ENCODE results near the gene RNF103.

Gene RNF103

DNA sequence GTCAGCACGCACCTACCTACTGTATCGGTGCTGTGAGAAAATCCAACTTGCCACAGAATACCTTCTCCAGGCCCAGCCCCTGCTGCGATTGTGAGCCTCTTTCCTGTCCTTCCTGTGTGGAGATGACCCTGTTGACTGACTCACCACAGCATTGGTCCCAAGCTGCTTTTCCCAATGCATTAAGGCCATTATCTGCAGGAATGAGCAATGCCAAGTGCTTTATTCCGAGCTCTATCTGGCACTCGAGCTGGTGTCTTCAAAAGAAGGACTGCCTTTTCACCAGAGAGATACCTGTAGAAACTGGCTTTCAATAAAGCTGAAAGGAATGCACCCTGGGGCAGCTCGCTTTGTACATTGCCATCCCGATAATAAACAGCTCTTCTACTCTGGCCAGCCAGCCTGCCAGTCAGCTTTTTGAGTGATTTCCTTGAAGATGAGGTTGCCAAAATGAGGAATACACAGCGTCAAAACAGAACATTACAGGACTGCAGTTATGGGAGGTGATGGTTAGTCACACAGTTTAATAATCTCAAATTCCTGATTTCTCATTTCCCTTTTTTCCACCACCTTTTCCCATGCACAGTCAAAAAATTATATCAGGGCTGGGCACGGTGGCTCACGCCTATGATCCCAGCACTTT lies 8.3 kb upstream of the RNF103 start:
- Histone ChIP-seq H3K9ac (ENCODE audit: low read length) (no peak overlapping the region), H3K27ac (ENCODE audit: low read length) (no peak overlapping the region), H3K4me1 (ENCODE audit: low read length) (peaks cover 10% of the 10 kb centered on the region)

DNA sequence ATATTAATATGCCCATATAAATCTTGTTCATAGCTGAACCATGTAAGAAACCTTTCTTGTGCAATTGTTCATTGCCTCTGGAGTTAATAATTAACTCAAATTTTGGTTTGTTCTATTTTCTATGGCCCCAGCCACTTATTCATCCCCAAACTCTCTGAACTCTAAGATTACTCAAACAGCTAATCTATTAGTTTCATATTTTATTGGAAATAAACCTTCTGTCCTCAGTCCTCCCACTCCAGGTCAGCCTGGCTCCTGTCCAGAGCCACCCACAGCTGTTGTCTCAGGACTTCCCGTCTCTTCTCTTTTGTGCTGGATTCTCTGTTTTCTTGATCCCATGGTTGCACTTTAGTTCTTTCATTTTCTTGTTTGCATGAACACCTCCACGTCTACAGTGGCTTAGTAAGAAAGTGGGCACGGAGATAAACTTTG lies 4.4 kb upstream of the RNF103 start:
- peaks cover 14% of the 10 kb centered on the region for H3K4me1 ChIP-seq (ENCODE audit: low read length)
- H2AFZ ChIP-seq (ENCODE audit: low read depth, low read length): no peak overlapping the region
- no peaks in the 10 kb centered on the region; the same call in 1 of the 2 replicates for H3K79me2 ChIP-seq (ENCODE audit: low read length)
- TF ChIP-seq EZH2phosphoT487 (IDR thresholded peaks at IDR 0.05; ENCODE audit: low read depth): no peak
- TF ChIP-seq, protein P1, sequence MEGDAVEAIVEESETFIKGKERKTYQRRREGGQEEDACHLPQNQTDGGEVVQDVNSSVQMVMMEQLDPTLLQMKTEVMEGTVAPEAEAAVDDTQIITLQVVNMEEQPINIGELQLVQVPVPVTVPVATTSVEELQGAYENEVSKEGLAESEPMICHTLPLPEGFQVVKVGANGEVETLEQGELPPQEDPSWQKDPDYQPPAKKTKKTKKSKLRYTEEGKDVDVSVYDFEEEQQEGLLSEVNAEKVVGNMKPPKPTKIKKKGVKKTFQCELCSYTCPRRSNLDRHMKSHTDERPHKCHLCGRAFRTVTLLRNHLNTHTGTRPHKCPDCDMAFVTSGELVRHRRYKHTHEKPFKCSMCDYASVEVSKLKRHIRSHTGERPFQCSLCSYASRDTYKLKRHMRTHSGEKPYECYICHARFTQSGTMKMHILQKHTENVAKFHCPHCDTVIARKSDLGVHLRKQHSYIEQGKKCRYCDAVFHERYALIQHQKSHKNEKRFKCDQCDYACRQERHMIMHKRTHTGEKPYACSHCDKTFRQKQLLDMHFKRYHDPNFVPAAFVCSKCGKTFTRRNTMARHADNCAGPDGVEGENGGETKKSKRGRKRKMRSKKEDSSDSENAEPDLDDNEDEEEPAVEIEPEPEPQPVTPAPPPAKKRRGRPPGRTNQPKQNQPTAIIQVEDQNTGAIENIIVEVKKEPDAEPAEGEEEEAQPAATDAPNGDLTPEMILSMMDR (IDR thresholded peaks at IDR 0.05; ENCODE audit: low read depth, low read length): no peak
- no peak overlapping the region for H3K27ac ChIP-seq (ENCODE audit: low read length)
- no peaks in the 10 kb centered on the region for H3K36me3 ChIP-seq (replicated peaks; ENCODE audit: low read depth, low read length)
- no peaks in the 10 kb centered on the region for H4K20me1 ChIP-seq (ENCODE audit: insufficient read depth, low read length)
- H3K4me2 ChIP-seq (ENCODE audit: low read length): peak overlapping the region; percentile 32
- H3K27me3 ChIP-seq (ENCODE audit: low read depth, low read length): peaks cover 6% of the 10 kb centered on the region; the same call in 1 of the 2 replicates
- H3K4me3 ChIP-seq (ENCODE audit: low read length): no peak overlapping the region
- no peak overlapping the region for H3K9ac ChIP-seq (ENCODE audit: low read length)
- no peaks in the 10 kb centered on the region for H3K9me3 ChIP-seq (ENCODE audit: insufficient read depth, low read length)

More for the DNA sequence above, 8.3 kb upstream of the RNF103 start:
- H4K20me1 ChIP-seq (ENCODE audit: insufficient read depth, low read length): no peaks in the 10 kb centered on the region
- no peak for TF ChIP-seq EZH2phosphoT487 (IDR thresholded peaks at IDR 0.05; ENCODE audit: low read depth)
- TF ChIP-seq, protein P1 (IDR thresholded peaks at IDR 0.05; ENCODE audit: low read depth, low read length): no peak
- H3K36me3 ChIP-seq (replicated peaks; ENCODE audit: low read depth, low read length): no peaks in the 10 kb centered on the region
- H3K4me2 ChIP-seq (ENCODE audit: low read length): no peak overlapping the region
- H3K27me3 ChIP-seq (ENCODE audit: low read depth, low read length): peaks cover 6% of the 10 kb centered on the region; the same call in 1 of the 2 replicates
- H2AFZ ChIP-seq (ENCODE audit: low read depth, low read length): no peak overlapping the region
- no peaks in the 10 kb centered on the region for H3K9me3 ChIP-seq (ENCODE audit: insufficient read depth, low read length)
- no peaks in the 10 kb centered on the region for H3K79me2 ChIP-seq (ENCODE audit: low read length)
- H3K4me3 ChIP-seq (ENCODE audit: low read length): no peak overlapping the region

DNA sequence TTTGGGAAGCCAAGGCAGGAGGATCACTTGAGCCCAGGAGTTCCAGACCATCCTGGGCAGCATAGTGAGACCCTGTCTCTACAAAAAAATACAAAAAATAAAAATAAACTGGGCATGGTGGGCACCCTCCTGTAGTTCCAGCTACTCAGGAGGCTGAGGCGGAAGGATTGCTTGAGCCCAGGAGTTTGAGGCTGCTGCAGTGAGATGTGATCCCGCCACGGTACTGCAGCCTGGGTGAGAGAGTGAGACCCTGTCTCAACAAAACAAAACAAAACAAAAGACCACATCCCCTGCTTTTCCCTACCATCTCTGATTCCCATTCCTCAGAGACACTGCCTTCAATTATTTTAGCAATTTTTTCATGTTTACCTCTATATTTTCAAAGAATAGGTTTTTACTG lies 3.9 kb upstream of the RNF103 start:
- H3K4me2 ChIP-seq (ENCODE audit: low read length): no peak overlapping the region
- H3K4me3 ChIP-seq (ENCODE audit: low read length): no peak overlapping the region
- peaks cover 4% of the 10 kb centered on the region for H3K79me2 ChIP-seq (ENCODE audit: low read length)

DNA sequence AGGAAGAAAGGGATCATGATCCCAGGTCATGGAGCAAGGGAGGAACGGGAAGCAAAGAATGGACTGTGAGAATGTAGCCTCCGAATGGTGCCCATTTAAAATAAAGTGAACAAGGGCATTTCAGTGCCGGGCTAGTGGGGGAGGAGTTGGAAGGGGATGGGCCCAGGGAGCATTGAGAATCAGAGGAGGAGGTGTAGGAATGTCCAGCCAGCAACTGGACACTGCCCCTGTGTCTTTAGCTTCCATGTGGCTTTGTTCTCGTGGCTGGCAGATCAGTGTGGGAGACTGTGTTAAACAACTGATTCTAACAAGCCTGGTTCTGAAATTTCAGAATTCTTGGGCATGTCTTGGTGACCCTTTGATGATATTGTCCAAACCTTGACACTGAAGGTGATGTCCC lies 1.4 kb upstream of the RNF103 start:
- no peak overlapping the region for H3K4me2 ChIP-seq (ENCODE audit: low read length)
- peaks cover 24% of the 10 kb centered on the region for H3K4me1 ChIP-seq (ENCODE audit: low read length)
- no peak for TF ChIP-seq EZH2phosphoT487 (IDR thresholded peaks at IDR 0.05; ENCODE audit: low read depth)
- TF ChIP-seq, protein P1 (IDR thresholded peaks at IDR 0.05; ENCODE audit: low read depth, low read length): no peak
- H2AFZ ChIP-seq (ENCODE audit: low read depth, low read length): no peak overlapping the region
- H3K27me3 ChIP-seq (ENCODE audit: low read depth, low read length): peaks cover 6% of the 10 kb centered on the region; the same call in 1 of the 2 replicates
- no peaks in the 10 kb centered on the region for H3K36me3 ChIP-seq (replicated peaks; ENCODE audit: low read depth, low read length)
- no peaks in the 10 kb centered on the region for H3K9me3 ChIP-seq (ENCODE audit: insufficient read depth, low read length)
- no peak overlapping the region for H3K9ac ChIP-seq (ENCODE audit: low read length)
- H3K4me3 ChIP-seq (ENCODE audit: low read length): no peak overlapping the region
- H3K79me2 ChIP-seq (ENCODE audit: low read length): peaks cover 24% of the 10 kb centered on the region
- peaks cover 8% of the 10 kb centered on the region; the same call in 1 of the 2 replicates for H4K20me1 ChIP-seq (ENCODE audit: insufficient read depth, low read length)
- H3K27ac ChIP-seq (ENCODE audit: low read length): no peak overlapping the region

More for the DNA sequence above, 3.9 kb upstream of the RNF103 start:
- H2AFZ ChIP-seq (ENCODE audit: low read depth, low read length): no peak overlapping the region
- H3K27me3 ChIP-seq (ENCODE audit: low read depth, low read length): peaks cover 6% of the 10 kb centered on the region; the same call in 1 of the 2 replicates
- no peak overlapping the region for H3K27ac ChIP-seq (ENCODE audit: low read length)
- no peaks in the 10 kb centered on the region for H3K9me3 ChIP-seq (ENCODE audit: insufficient read depth, low read length)
- no peaks in the 10 kb centered on the region for H4K20me1 ChIP-seq (ENCODE audit: insufficient read depth, low read length)
- H3K4me1 ChIP-seq (ENCODE audit: low read length): peaks cover 14% of the 10 kb centered on the region
- H3K36me3 ChIP-seq (replicated peaks; ENCODE audit: low read depth, low read length): no peaks in the 10 kb centered on the region
- H3K9ac ChIP-seq (ENCODE audit: low read length): no peak overlapping the region
- TF ChIP-seq, protein P1 (IDR thresholded peaks at IDR 0.05; ENCODE audit: low read depth, low read length): no peak
- TF ChIP-seq EZH2phosphoT487 (IDR thresholded peaks at IDR 0.05; ENCODE audit: low read depth): no peak

Measured in OCI-LY3 (cell line).